Measurements from ENCODE around the gene NRAP. TPM values are rescaled to one million over a fixed set of nuclear protein-coding genes. Genes with fewer than 3 reads are reported as not detected.

NRAP gene
- polyA plus RNA-seq, 3 donors = not detected

DNA sequence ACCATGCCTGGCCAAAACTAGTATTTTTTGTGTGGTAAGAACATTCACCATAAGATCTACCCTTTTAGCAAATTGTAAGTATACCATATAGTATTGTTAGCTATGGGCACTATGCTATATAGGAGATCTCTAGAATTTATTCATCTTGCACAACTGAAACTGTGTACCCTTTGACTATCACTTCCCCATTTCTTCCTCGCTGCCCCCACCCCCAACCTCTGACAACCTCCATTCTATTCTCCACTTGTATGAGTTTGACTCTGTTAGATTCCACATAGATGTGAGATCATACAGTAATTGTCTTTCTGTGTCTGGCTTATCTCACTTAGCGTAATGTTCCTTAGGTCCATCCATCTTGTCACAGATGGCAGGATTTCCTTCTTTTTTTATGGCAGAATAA lies 19.5 kb upstream of the NRAP start:
- Histone ChIP-seq H4K20me1 (ENCODE audit: insufficient read depth, low read length) (peaks cover 6% of the 10 kb centered on the region), H2AFZ (ENCODE audit: insufficient read depth, low read depth, low read length, poor library complexity, severe bottlenecking) (no peak overlapping the region), H3K4me2 (replicated peaks; ENCODE audit: extremely low read depth, low read length, poor library complexity, severe bottlenecking) (no peak overlapping the region), H3K27ac (ENCODE audit: low read depth in 1 of 2, low read length in 2 of 2) (no peak overlapping the region), H3K9me3 (replicated peaks in 1 of 2; ENCODE audit: control insufficient read depth in 1 of 2, insufficient read depth in 1 of 2, low read length in 2 of 2) (peaks cover 4 to 10% of the 10 kb centered on the region in 2 donors), H3K36me3 (replicated peaks in 1 of 2; ENCODE audit: control insufficient read depth in 1 of 2, insufficient read depth in 2 of 2, low read length in 2 of 2) (no peaks in the 10 kb centered on the region), H3K4me3 (replicated peaks in 1 of 3; ENCODE audit: low read depth in 2 of 3, low read length in 3 of 3) (no peak overlapping the region), H3K4me1 (ENCODE audit: control insufficient read depth in 1 of 2, insufficient read depth in 2 of 2, low read length in 2 of 2) (peaks cover 29 to 38% of the 10 kb centered on the region in 2 donors), H3K9ac (ENCODE audit: insufficient read depth, low read length, poor library complexity, severe bottlenecking) (no peak overlapping the region), H3K27me3 (ENCODE audit: control insufficient read depth in 2 of 2, insufficient read depth in 2 of 2, low read length in 2 of 2) (no peaks in the 10 kb centered on the region), H3K79me2 (ENCODE audit: insufficient read depth, low read length) (peaks cover 24% of the 10 kb centered on the region)
- TF ChIP-seq, protein P1, sequence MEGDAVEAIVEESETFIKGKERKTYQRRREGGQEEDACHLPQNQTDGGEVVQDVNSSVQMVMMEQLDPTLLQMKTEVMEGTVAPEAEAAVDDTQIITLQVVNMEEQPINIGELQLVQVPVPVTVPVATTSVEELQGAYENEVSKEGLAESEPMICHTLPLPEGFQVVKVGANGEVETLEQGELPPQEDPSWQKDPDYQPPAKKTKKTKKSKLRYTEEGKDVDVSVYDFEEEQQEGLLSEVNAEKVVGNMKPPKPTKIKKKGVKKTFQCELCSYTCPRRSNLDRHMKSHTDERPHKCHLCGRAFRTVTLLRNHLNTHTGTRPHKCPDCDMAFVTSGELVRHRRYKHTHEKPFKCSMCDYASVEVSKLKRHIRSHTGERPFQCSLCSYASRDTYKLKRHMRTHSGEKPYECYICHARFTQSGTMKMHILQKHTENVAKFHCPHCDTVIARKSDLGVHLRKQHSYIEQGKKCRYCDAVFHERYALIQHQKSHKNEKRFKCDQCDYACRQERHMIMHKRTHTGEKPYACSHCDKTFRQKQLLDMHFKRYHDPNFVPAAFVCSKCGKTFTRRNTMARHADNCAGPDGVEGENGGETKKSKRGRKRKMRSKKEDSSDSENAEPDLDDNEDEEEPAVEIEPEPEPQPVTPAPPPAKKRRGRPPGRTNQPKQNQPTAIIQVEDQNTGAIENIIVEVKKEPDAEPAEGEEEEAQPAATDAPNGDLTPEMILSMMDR (IDR thresholded peaks at IDR 0.05) = no peak
- Mint-ChIP-seq H3K9me3 (peaks cover 9 to 24% (median 15%) of the 10 kb centered on the region in 7 donors), H3K27ac (peak overlapping the region in 3 of 7 donors; percentile 43 to 86 (median 70)), H3K36me3 (peaks cover 6 to 8% of the 10 kb centered on the region in 2 donors), H3K27me3 (ENCODE audit: low read depth in 3 of 3) (peaks cover 0 to 2% (median 0%) of the 10 kb centered on the region in 3 donors), H3K4me3 (no peak overlapping the region), H3K4me1 (peaks cover 37% of the 10 kb centered on the region)
- no peak for DNase-seq
- WGBS (ENCODE audit: insufficient coverage) = no CpG with 5 or more reads among the region's 2 CpGs
- intact Hi-C loops (cut with micrococcal nuclease) = loop anchor here in 1 of 2 donors (5.0 kb wide), 1 partner anchor 419 kb away; no protein-coding TSS in a partner anchor

DNA sequence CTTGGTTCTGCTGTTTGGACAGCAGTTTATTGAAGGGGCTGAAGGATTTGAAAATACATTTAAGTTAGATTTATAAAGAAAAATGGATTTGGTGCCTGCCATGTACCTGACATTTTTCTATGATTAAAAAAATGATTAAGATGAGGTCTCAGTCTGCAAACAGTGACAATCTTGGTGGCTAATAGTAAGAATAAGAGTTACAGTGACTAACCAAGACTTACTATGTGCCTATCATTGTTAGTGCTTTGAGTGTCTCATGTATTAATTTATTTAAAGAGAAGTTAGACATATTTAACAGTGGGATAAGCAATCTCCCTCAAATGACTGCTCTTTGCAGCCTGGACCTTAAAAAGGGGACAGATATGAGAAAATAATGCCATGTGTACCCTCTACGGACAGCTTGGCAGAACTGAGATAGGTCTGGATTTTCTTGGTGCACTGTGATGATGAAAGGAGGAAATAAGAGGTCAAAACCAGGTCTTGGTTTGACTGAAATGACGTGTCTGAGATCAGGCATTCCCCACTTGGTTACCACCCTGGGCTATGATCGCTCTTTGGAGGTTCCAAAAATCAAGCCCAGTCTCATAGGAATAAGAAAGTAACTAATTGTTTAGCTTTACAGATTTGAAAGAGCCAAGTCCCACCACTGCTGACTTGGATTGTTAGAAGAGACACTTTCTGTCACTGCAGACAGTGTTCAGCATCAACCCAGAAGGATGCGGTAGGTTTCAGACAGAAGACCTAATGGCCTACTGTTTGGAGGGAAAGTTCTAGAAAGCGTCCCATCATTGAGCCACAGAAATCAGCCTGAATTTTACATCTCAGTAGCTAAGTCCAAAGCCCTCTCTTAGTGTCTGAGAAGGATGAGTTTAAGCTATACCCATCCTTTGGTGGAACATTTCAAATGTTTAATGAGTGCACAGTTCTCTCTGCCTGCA lies 18.0 kb upstream of the NRAP start:
- peaks cover 6% of the 10 kb centered on the region for H4K20me1 ChIP-seq (ENCODE audit: insufficient read depth, low read length)
- TF ChIP-seq, protein P1 (IDR thresholded peaks at IDR 0.05) = no peak
- no peak overlapping the region for H3K9ac ChIP-seq (ENCODE audit: insufficient read depth, low read length, poor library complexity, severe bottlenecking)
- peak overlapping the region; percentile 92 for H3K4me2 ChIP-seq (replicated peaks; ENCODE audit: extremely low read depth, low read length, poor library complexity, severe bottlenecking)
- WGBS (ENCODE audit: insufficient coverage) = 47% methylated on average over 3 of the region's 5 CpGs
- peaks cover 17% of the 10 kb centered on the region for H3K79me2 ChIP-seq (ENCODE audit: insufficient read depth, low read length)
- no peaks in the 10 kb centered on the region for H3K36me3 ChIP-seq (replicated peaks in 1 of 2; ENCODE audit: control insufficient read depth in 1 of 2, insufficient read depth in 2 of 2, low read length in 2 of 2)
- H3K4me1 ChIP-seq (ENCODE audit: control insufficient read depth in 1 of 2, insufficient read depth in 2 of 2, low read length in 2 of 2) = peaks cover 29 to 38% of the 10 kb centered on the region in 2 donors
- peak overlapping the region in 1 of 2 donors; percentile 73 for H3K27ac ChIP-seq (ENCODE audit: low read depth in 1 of 2, low read length in 2 of 2)
- H2AFZ ChIP-seq (ENCODE audit: insufficient read depth, low read depth, low read length, poor library complexity, severe bottlenecking) = no peak overlapping the region
- peak overlapping the region; percentile 5 to 23 for H3K4me3 Mint-ChIP-seq
- H3K4me1 Mint-ChIP-seq = peaks cover 37% of the 10 kb centered on the region
- H3K27me3 ChIP-seq (ENCODE audit: control insufficient read depth in 2 of 2, insufficient read depth in 2 of 2, low read length in 2 of 2) = no peaks in the 10 kb centered on the region
- intact Hi-C loops (cut with micrococcal nuclease) = loop anchor here in 1 of 2 donors (5.0 kb wide), 1 partner anchor 420 kb away; no protein-coding TSS in a partner anchor
- peak overlapping the region; percentile 6 to 96 (median 86) for H3K27ac Mint-ChIP-seq
- peaks cover 0 to 5% of the 10 kb centered on the region in 2 donors for H3K36me3 Mint-ChIP-seq
- H3K9me3 Mint-ChIP-seq = peaks cover under 1 to 11% (median 4%) of the 10 kb centered on the region in 7 donors
- peak overlapping the region in 1 of 3 experiments; percentile 98 for H3K4me3 ChIP-seq (replicated peaks in 1 of 3; ENCODE audit: low read depth in 2 of 3, low read length in 3 of 3)
- DNase-seq = peak; percentile 24 to 75 (median 40)
- peaks cover 0 to 2% of the 10 kb centered on the region in 2 donors for H3K9me3 ChIP-seq (replicated peaks in 1 of 2; ENCODE audit: control insufficient read depth in 1 of 2, insufficient read depth in 1 of 2, low read length in 2 of 2)
- H3K27me3 Mint-ChIP-seq (ENCODE audit: low read depth in 3 of 3) = no peaks in the 10 kb centered on the region
